ENCODE results near the gene ZNF410.

DNA sequence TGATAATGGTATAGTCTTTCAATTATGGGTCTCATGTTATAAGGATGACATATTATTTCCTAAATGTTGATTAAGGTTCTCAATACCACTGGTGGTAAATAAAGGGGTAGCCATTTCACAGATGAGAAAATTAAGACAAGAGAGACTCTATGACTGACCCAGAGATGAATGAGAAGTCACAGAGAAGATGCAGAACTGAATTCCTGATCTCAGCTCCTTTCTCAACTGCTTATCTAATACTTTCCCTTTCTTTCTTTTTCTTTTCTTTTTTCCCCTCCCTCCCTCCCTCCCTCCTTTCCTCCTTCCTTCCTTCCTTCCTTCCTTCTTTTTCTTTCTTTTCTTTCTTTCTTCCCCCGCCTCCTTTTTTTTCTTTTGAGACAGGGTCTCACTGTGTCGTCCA, 43.4 kb upstream of the ZNF410 start:
- TF ChIP-seq, protein P1, sequence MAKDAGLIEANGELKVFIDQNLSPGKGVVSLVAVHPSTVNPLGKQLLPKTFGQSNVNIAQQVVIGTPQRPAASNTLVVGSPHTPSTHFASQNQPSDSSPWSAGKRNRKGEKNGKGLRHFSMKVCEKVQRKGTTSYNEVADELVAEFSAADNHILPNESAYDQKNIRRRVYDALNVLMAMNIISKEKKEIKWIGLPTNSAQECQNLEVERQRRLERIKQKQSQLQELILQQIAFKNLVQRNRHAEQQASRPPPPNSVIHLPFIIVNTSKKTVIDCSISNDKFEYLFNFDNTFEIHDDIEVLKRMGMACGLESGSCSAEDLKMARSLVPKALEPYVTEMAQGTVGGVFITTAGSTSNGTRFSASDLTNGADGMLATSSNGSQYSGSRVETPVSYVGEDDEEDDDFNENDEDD (CRISPR knock-in tag; IDR thresholded peaks at IDR 0.05; ENCODE audit: borderline replicate concordance) = no peak
- TF ChIP-seq ZNF326 (CRISPR knock-in tag; IDR thresholded peaks at IDR 0.05; ENCODE audit: borderline replicate concordance) (no peak), GZF1 (CRISPR knock-in tag; IDR thresholded peaks at IDR 0.05) (no peak), NCOA2 (CRISPR knock-in tag; IDR thresholded peaks at IDR 0.05) (no peak), ZNF652 (CRISPR knock-in tag; IDR thresholded peaks at IDR 0.05; ENCODE audit: borderline replicate concordance, low read depth) (no peak), MTA1 (CRISPR knock-in tag; IDR thresholded peaks at IDR 0.05; ENCODE audit: borderline replicate concordance) (no peak), HDAC6 (IDR thresholded peaks at IDR 0.05; ENCODE audit: low read depth, low read length) (no peak), SRF (IDR thresholded peaks at IDR 0.05; ENCODE audit: low read depth, low read length) (no peak), RFXAP (CRISPR knock-in tag; IDR thresholded peaks at IDR 0.05; ENCODE audit: borderline replicate concordance) (no peak), SAP130 (CRISPR knock-in tag; IDR thresholded peaks at IDR 0.05; ENCODE audit: low read depth) (no peak), JUND (CRISPR knock-in tag; IDR thresholded peaks at IDR 0.05) (no peak)
- TF ChIP-seq, protein P2, sequence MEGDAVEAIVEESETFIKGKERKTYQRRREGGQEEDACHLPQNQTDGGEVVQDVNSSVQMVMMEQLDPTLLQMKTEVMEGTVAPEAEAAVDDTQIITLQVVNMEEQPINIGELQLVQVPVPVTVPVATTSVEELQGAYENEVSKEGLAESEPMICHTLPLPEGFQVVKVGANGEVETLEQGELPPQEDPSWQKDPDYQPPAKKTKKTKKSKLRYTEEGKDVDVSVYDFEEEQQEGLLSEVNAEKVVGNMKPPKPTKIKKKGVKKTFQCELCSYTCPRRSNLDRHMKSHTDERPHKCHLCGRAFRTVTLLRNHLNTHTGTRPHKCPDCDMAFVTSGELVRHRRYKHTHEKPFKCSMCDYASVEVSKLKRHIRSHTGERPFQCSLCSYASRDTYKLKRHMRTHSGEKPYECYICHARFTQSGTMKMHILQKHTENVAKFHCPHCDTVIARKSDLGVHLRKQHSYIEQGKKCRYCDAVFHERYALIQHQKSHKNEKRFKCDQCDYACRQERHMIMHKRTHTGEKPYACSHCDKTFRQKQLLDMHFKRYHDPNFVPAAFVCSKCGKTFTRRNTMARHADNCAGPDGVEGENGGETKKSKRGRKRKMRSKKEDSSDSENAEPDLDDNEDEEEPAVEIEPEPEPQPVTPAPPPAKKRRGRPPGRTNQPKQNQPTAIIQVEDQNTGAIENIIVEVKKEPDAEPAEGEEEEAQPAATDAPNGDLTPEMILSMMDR (CRISPR knock-in tag; IDR thresholded peaks at IDR 0.05) = no peak
- TF ChIP-seq, protein P3, sequence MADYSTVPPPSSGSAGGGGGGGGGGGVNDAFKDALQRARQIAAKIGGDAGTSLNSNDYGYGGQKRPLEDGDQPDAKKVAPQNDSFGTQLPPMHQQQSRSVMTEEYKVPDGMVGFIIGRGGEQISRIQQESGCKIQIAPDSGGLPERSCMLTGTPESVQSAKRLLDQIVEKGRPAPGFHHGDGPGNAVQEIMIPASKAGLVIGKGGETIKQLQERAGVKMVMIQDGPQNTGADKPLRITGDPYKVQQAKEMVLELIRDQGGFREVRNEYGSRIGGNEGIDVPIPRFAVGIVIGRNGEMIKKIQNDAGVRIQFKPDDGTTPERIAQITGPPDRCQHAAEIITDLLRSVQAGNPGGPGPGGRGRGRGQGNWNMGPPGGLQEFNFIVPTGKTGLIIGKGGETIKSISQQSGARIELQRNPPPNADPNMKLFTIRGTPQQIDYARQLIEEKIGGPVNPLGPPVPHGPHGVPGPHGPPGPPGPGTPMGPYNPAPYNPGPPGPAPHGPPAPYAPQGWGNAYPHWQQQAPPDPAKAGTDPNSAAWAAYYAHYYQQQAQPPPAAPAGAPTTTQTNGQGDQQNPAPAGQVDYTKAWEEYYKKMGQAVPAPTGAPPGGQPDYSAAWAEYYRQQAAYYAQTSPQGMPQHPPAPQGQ (CRISPR knock-in tag; IDR thresholded peaks at IDR 0.05; ENCODE audit: borderline replicate concordance) = no peak
- TF ChIP-seq, protein P4, sequence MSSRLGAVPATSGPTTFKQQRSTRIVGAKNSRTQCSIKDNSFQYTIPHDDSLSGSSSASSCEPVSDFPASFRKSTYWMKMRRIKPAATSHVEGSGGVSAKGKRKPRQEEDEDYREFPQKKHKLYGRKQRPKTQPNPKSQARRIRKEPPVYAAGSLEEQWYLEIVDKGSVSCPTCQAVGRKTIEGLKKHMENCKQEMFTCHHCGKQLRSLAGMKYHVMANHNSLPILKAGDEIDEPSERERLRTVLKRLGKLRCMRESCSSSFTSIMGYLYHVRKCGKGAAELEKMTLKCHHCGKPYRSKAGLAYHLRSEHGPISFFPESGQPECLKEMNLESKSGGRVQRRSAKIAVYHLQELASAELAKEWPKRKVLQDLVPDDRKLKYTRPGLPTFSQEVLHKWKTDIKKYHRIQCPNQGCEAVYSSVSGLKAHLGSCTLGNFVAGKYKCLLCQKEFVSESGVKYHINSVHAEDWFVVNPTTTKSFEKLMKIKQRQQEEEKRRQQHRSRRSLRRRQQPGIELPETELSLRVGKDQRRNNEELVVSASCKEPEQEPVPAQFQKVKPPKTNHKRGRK (CRISPR knock-in tag; IDR thresholded peaks at IDR 0.05) = no peak

All from HepG2 (cell line).